RPMI7951 (cell line): ENCODE measurements around the gene PDIA3. TPM values are rescaled to one million over a fixed set of nuclear protein-coding genes. Genes with fewer than 3 reads are reported as not detected.
"Not testable (repeated sequence)": the region's sequence is repeated elsewhere in the genome, so short reads cannot be mapped to it uniquely, and the experiment has no call there.

Source experiments
- DNase-seq: peaks from one replicate; pipeline ENCODE4 v3.0.0-alpha.2; 2012; ENCODE audit warnings: low read depth
- total RNA-seq: library from RNA; depleted of rRNA; stranded (reverse); fragments of >200 nt; shearing (Covaris generic); gene quantifications from 2 replicates; pipeline ENCODE4 v1.2.3, GENCODE V29; 2014; rRNA removed

PDIA3 gene
- total RNA-seq: 303 and 323 TPM in 2 replicates

DNA sequence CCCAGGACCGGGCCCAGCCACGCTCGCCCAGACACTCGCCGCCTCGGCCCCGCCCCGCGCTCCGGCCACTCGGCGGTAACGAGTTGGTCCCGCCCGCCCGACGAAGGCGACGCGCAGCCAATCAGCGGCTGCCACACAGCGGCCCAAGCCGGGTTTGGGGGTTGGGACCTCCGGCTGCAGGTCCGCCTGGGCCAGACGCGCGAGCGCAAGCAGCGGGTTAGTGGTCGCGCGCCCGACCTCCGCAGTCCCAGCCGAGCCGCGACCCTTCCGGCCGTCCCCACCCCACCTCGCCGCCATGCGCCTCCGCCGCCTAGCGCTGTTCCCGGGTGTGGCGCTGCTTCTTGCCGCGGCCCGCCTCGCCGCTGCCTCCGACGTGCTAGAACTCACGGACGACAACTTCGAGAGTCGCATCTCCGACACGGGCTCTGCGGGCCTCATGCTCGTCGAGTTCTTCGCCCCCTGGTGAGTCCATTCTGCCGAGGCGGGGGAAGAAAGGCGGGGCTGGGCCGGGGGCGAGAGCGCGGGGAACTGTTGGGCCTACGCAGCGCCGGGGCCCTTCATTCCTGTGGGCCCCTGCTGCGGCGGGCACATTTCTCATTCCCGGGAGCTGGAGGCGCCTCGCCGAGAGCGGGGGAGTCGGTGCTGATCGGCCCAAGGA, at the start of gene PDIA3:
PDIA3 (plus strand) TSS at position 194 of the 658 bp plus-strand sequence; CDS start at position 296, 102 bp downstream.
- peak; percentile 90 for DNase-seq

GRCh38 chr15:43702174-43702573, 44.1 kb upstream of the PDIA3 start:
- no peak for DNase-seq

GRCh38 chr15:43702701-43703424, 43.4 kb upstream of the PDIA3 start:
- no peak for DNase-seq

DNA sequence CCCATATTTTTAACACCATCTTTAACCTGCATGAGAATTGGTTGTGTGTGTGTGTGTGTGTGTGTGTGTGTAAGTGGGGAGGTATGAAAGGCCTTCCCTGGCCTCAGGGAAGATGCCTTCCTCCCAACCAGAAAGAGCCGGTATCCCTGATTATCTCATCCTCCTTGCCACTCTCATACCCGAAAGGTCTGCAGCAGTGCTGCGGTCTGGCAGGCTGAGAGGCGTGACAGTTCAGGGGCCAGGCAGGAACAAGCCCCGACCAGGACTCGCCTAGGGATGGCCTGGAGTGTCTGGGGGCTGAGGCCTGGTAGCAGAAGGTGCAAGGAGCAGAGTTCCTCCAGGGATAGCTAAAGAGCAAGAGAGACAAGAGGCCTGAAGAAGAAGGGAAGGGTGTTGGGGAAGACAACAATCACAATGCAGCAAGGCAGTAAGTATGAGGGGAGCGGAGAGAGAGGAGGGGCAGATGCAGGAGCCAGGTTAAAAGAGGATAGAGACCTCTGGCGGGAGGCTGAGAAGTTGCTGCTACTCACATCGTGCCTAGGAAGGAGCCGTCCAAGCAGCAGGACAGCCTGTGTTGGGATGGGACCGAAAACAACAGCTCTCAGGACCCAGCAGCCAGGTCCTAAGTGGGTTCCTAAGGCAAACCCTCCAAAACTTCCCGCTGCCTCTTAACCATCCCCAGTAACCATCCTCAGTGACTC, 35.7 kb upstream of the PDIA3 start:
- DNase-seq: not testable (repeated sequence)

DNA sequence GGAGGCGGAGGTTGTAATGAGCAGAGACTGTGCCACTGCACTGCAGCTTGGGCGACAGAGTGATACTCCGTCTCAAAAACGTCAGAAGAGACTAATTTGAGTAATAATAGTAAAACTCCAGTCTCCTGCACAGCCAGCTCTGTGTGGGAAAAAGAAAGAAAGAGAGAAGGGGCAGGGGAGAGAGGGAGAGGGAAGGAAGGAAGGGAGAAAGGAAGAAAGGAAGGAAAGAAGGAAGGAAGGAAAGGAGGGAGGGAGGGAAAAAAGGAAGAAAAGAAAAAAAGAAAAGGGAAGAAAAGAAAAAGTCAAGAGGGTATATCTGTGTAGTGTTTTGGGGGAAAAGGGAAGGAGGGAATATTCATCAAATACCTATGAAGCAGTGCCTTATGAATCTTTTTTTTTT, 23.1 kb upstream of the PDIA3 start:
- DNase-seq: no peak

DNA sequence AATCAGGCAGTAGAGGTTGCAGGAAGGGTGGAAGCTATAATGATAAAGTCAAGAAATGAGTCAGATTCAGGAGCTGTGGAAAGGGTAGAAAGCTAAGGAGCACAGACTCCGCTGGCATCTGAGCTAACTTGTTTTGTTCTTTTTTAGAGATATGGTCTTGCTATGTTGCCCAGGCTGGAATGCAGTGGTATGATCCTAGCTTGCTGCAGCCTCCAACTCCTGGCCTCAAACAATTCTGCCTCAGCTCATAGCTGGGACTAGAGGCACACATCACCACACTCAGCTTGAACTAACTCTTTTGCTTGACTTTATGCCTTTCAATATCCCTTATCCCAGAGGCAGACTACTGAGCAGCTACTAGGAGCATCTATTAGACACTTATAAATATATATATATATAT, 19.9 kb upstream of the PDIA3 start:
- not testable (repeated sequence) for DNase-seq

DNA sequence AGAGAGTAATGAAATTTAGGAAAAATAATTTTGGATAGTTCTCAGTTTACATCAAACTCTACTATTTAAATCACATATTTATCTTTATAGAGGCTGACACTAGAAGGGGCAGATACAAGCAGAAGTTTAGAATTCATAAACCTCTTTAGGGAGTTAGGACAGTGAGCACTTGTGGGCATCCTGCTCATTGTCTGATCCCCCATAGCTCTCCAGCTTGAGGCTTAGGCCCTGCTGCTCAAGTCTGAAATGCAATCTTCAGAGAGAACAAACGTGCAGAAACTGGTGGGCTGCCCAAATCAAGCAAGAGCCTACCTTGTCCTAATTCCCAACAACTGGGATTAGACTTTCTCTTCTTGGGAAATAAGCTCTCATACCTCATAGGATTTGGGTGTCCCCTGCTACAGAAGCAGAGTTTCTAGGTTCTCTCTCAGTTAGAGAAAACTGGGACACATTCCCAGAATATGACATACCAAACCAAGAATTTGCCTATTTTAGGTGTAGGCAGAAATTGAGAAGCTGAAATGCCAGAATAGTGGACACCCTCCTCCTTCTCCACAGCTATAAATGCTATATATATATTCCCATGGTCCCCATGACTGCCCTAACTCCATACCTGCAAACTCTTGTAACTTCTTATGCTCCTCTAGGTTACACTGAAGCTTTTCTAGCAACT, 18.0 kb upstream of the PDIA3 start:
- peak; percentile 17 for DNase-seq

- DNase-seq: no peak
Measured at GRCh38 chr15:43735416-43735815, 10.8 kb upstream of the PDIA3 start.

GRCh38 chr15:43746903-43747309, 668 bp downstream of the PDIA3 start:
- peak; percentile 51 for DNase-seq

- peak; percentile 46 for DNase-seq
Measured at GRCh38 chr15:43748376-43748775, 2.1 kb downstream of the PDIA3 start.

DNA sequence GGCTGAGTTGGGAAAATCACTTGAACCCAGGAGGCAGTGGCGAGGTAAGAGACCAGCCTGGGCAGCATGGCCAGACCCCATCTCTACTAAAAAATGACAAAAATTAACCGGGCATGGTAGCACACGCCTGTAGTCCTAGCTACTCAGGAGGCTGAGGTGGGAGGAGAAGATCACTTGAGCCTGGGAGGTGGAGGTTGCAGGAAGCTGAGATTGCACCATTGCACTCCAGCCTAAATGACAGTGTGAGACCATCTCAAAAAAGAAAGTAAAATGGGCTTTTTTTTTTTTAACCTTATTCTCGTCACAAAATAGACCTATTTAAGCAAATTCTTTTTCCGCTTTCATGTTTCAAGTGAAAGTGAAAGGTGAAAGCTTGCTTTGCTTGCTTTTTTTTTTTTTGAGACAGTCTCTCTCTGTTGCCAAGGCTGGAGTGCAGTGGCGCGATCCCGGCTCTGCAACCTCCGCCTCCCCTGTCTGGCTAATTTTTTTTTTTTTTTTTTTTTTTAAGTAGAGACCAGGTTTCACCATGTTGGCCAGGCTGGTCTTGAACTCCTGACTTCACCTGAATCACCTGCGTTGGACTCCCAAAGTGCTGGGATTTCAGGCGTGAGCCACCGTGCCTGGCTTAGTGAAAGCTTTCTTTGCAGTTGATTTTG, 3.6 kb downstream of the PDIA3 start:
- DNase-seq: peak; percentile 14

DNA sequence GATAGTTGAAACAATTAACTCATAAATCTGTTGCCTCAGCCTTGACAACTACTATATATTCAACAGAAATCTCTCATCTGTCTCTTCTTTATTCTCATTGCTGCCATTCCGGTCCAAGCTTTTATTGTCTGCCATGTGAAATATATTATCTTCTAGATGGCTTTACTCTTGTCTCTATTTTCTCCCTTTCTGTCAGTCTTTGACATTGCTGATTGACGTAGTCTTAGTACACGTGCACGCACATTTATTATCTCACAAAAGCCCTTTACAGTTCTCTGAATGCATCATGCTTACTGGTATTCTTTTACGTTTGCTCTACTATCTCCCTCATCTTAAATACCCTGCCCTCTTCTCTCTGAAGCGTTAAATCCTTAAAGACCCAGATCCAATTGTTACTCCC, 5.6 kb downstream of the PDIA3 start:
- DNase-seq: no peak

GRCh38 chr15:43762824-43763223, 16.6 kb downstream of the PDIA3 start:
- no peak for DNase-seq

GRCh38 chr15:43763819-43764446, 17.7 kb downstream of the PDIA3 start:
- no peak for DNase-seq

GRCh38 chr15:43769584-43770228, 23.5 kb downstream of the PDIA3 start:
- DNase-seq: peak; percentile 59

DNA sequence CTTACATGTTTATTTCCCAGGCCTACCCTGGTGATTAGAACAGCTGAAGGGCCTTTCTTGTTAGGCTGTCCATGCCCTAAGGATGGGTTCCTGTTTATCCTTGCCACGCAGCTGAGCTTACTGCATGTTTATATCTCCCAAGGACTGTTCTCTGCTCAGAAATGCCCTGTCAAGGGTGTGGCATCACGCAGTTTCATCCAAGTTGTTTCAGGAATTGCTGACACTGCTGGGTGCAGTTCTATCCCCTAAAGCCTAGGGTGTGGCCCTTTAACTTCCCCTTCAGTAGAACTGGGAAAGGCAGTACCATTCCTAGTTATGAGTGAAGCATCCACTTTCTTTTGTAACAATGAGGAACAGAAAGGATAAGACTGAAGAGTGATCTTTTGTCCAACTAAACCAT, 25.6 kb downstream of the PDIA3 start:
- DNase-seq: no peak

DNA sequence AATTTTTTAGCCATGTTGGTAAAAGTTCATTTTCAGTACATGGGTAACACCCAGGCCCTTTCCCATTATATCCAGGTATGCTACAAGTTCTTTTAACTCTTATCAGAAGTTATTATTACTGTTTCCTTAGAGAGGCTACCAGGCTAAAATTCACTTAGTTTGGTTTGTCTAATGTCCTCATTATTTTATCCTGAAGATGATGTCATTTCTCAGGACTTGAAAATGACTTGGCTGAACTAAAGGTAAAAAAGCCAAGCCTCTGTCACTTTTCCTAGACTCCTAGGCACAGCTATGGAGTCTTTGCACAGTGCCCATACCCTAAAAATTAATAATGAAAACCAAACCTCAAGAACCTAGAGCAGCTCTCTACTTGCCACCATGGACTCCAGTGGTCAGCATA, 26.4 kb downstream of the PDIA3 start:
- DNase-seq: no peak

- no peak for DNase-seq
Measured at GRCh38 chr15:43774062-43774461, 27.8 kb downstream of the PDIA3 start.

- peak; percentile 69 for DNase-seq
Measured at GRCh38 chr15:43775411-43775965, 29.2 kb downstream of the PDIA3 start.

- no peak for DNase-seq
Measured at GRCh38 chr15:43776101-43776717, 30.0 kb downstream of the PDIA3 start.
